Activated CD4-positive, alpha-beta T cell treated with anti-CD3 and anti-CD28 coated beads for 36 hours (primary cell): ENCODE results near the gene STX17. TPM values are rescaled to one million over a fixed set of nuclear protein-coding genes. Genes with fewer than 3 reads are reported as not detected.
"Not testable (repeated sequence)": the region's sequence is repeated elsewhere in the genome, so short reads cannot be mapped to it uniquely, and the experiment has no call there.

Experiments
- ATAC-seq: fragments of 200-7000 bp; cut with Tn5 transposase; one replicate; pipeline ENCODE4 v1.10.0; 2021; ENCODE audit warnings: mild to moderate bottlenecking, moderate library complexity
- CTCF ChIA-PET: fragments of 350-600 bp; sonication (Branson Sonifier 250); formaldehyde crosslinking; loops from one replicate; lab custom pipeline; 2021; ENCODE audit warnings: antibody characterized with exemption; lab: Charles Lee
- POLR2A ChIA-PET: fragments of 350-600 bp; sonication (Branson Sonifier 250); formaldehyde crosslinking; loops from one replicate; lab custom pipeline; 2021; ENCODE audit warnings: antibody characterized with exemption, inconsistent platforms; lab: Charles Lee
- DNase-seq: peaks from one replicate; pipeline ENCODE4 v3.0.0-alpha.2; 2020
- H3K27ac Mint-ChIP-seq: one replicate; pipeline ENCODE4 v1.8.0; 2021; ENCODE audit warnings: mixed read lengths
- H3K27me3 Mint-ChIP-seq: one replicate; pipeline ENCODE4 v1.8.0; 2021; ENCODE audit warnings: mixed read lengths
- H3K36me3 Mint-ChIP-seq: one replicate; pipeline ENCODE4 v1.8.0; 2021; ENCODE audit warnings: low read depth, mixed read lengths
- H3K4me1 Mint-ChIP-seq: one replicate; pipeline ENCODE4 v1.8.0; 2021; ENCODE audit warnings: mixed read lengths
- H3K4me3 Mint-ChIP-seq: one replicate; pipeline ENCODE4 v1.8.0; 2021; ENCODE audit warnings: mild to moderate bottlenecking, moderate library complexity, mixed read lengths
- H3K9me3 Mint-ChIP-seq: one replicate; pipeline ENCODE4 v1.8.0; 2021; ENCODE audit warnings: low read depth, mixed read lengths
- intact Hi-C, 2 experiments: fragments of 100-400 bp; cut with DNase I in 1 of 2; cut with micrococcal nuclease in 1 of 2; formaldehyde crosslinking; loops; one replicate each; pipeline versions ENCODE4 v1.14.2 to v1.15.1; 2022 to 2024; cut with DNase I, micrococcal nuclease
- total RNA-seq, 2 experiments: library from RNA; stranded (reverse); gene quantifications; one replicate each; pipeline ENCODE4 v1.2.3, GENCODE V29; 2021

The STX17 gene
- 10 to 100 TPM; 32.8 to 35.2 TPM for total RNA-seq

- Mint-ChIP-seq H3K9me3 (no peaks in the 10 kb centered on the region), H3K27ac (peak within 1 kb of the TSS; percentile 96), H3K27me3 (peaks cover 2% of the 10 kb centered on the region), H3K36me3 (peaks cover 2% of the 10 kb centered on the region), H3K4me1 (peaks cover 26% of the 10 kb centered on the region), H3K4me3 (peak within 1 kb of the TSS; percentile 97)
- ATAC-seq (peak; percentile 92), DNase-seq (peak; percentile 85)
- CTCF ChIA-PET: interaction anchor here (0.6 to 1.6 kb wide), 10 partner anchors 10 to 1856 kb away, joined by 3 to 7 read pairs (median 3); no protein-coding TSS in a partner anchor
- POLR2A ChIA-PET: interaction anchor here (0.8 to 1.1 kb wide), 2 partner anchors 82 to 188 kb away, joined by 3 to 5 read pairs; no protein-coding TSS in a partner anchor
- intact Hi-C loops: loop anchor here (1.0 to 10.0 kb wide), 12 partner anchors 49 to 1924 kb away; partner anchors contain the start of genes INVS (in 2 of the 2), ANP32B (in 1 of the 2), ERP44 (in 1 of the 2) and MRPL50 (in 1 of the 2)
These were observed at the start of gene STX17 for GRCh38 chr9:99906403-99907207. TSS of gene STX17 (plus strand) at chr9:99906654. CDS start at chr9:99915240, 8,586 bp downstream.

DNA sequence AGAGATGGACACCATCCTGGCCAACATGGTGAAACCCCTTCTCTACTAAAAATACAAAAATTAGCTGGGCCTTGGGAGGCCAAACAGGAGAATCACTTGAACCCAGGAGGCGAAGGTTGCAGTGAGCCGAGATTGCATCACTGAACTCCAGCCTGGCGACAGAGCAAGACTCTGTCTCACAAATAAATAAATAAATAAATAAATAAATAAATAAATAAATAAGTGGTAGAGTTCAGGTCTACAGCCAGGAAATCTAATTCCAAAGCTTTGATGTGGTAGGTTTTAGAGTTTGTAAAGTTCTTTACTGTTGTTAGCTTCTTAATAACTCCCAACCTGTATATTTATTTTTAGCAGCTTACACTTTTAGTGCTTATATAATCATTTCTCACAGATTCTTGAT is 48.9 kb upstream of the STX17 start:
- H3K4me1 Mint-ChIP-seq, H3K4me3 Mint-ChIP-seq, H3K27me3 Mint-ChIP-seq, H3K9me3 Mint-ChIP-seq, DNase-seq, intact Hi-C loops, H3K27ac Mint-ChIP-seq, ATAC-seq: not testable (repeated sequence)
- peaks cover 37% of the 10 kb centered on the region for H3K36me3 Mint-ChIP-seq
- POLR2A ChIA-PET: interaction anchor here (0.5 kb wide), 1 partner anchor 28 kb away, joined by 3 read pairs; no protein-coding TSS in a partner anchor
- CTCF ChIA-PET: interaction anchor here (0.8 to 0.9 kb wide), 2 partner anchors 16 to 391 kb away, joined by 3 to 4 read pairs; no protein-coding TSS in a partner anchor

DNA sequence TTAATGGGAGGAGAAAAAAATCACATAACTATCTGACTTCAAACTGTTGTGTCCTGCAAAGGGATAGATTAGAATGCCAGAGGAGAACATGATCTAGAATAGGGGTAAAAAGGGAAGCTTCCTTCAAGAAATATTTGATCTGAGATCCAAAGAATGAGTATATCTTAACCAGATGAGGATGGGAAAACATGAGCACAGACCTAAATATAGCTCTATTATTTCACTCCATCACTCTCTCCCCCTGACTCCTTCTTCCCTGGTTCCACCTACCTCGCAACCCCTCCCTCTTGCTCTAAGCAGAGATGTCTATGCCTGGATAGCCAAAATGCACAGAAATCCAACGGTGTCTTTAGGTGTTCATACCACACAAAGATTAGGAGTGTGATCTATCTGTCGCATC is 48.4 kb upstream of the STX17 start:
- Mint-ChIP-seq H3K4me3 (no peak overlapping the region), H3K27me3 (no peaks in the 10 kb centered on the region), H3K4me1 (no peaks in the 10 kb centered on the region), H3K27ac (peak overlapping the region; percentile 37), H3K36me3 (peaks cover 36% of the 10 kb centered on the region), H3K9me3 (no peaks in the 10 kb centered on the region)
- DNase-seq (no peak), ATAC-seq (no peak)
- ChIA-PET POLR2A (no interaction called here), CTCF (interaction anchor here (0.6 to 0.9 kb wide), 3 partner anchors 16 to 464 kb away, joined by 3 to 4 read pairs (median 3); no protein-coding TSS in a partner anchor)
- intact Hi-C loops: no loop called here

DNA sequence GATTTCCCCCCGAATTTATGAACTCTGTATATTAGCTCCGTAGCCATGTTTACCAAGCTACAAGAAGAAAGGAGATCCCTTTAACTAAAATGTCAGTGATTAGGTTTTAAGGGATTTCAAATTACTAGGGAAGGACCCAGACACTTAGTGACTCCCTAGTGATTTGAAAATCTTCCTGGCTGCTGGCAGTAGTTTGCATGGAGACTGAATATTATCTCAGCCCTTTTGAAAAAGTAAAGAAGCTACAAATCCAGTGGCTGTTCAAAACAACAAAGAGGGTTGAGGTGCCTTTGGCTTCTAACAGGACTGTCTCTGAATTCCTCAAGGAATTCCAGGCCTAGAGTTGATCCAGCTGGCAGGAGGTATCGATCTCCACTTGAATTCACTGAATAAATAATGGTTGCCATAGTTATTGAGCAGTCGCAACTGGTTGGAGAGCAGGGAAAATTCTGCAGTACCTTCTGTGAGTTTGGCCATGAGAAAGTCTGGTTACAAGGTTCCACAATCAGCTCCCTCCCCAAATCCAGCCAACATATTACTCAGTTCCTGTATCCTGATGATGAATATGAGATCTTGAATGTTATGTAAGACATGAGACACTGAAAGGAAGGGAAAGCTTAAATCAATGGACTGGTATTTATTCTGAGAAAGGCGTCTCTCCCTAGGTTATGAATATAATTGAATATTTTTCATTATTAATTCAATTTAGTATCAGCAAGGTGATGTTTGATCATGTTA is 47.0 kb upstream of the STX17 start:
- Mint-ChIP-seq H3K27ac (no peak overlapping the region), H3K36me3 (peaks cover 44% of the 10 kb centered on the region), H3K27me3 (no peaks in the 10 kb centered on the region), H3K4me1 (no peaks in the 10 kb centered on the region), H3K9me3 (no peaks in the 10 kb centered on the region), H3K4me3 (no peak overlapping the region)
- DNase-seq (no peak), ATAC-seq (no peak)
- intact Hi-C loops: no loop called here
- CTCF ChIA-PET: interaction anchor here (0.6 to 1.5 kb wide), 3 partner anchors 10 to 864 kb away, joined by 3 read pairs; no protein-coding TSS in a partner anchor
- POLR2A ChIA-PET: interaction anchor here (0.6 kb wide), 1 partner anchor 89 kb away, joined by 7 read pairs; no protein-coding TSS in a partner anchor

DNA sequence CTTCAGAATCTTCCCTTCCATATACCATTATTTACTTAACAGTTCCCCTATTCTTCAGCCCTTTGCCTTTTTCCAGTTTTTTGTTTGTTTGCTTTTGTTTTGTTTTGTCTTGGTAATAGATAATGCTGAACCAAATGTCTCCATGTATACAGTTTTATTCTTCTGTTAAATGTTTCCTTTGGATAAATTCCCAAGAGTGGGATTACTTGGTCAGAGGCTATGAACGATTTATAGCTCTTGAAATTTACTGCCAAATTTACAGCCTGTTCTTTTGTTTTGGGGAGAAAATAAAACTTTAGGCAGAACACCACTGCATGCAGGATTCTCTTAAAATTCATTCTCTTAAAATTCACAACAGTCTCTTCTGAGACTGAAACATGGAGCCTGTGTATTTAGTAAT is 46.2 kb upstream of the STX17 start:
- Mint-ChIP-seq H3K36me3 (peaks cover 42% of the 10 kb centered on the region), H3K9me3 (no peaks in the 10 kb centered on the region)
- POLR2A ChIA-PET: no interaction called here

DNA sequence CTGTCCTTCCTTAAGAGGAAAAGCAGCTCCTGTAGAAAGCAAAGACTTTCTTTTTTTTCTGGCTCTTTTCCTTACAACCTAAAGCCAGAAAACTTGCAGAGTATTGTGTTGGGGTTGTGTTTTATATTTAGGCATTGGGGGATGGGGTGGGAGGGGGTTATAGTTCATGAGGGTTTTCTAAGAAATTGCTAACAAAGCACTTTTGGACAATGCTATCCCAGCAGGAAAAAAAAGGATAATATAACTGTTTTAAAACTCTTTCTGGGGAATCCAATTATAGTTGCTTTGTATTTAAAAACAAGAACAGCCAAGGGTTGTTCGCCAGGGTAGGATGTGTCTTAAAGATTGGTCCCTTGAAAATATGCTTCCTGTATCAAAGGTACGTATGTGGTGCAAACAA is 42.5 kb upstream of the STX17 start:
- H3K36me3 Mint-ChIP-seq: peaks cover 18% of the 10 kb centered on the region
- H3K4me3 Mint-ChIP-seq: no peak overlapping the region
- intact Hi-C loops: no loop called here
- POLR2A ChIA-PET: no interaction called here
- no peaks in the 10 kb centered on the region for H3K9me3 Mint-ChIP-seq
- no peak overlapping the region for H3K27ac Mint-ChIP-seq
- H3K4me1 Mint-ChIP-seq: peaks cover 13% of the 10 kb centered on the region
- no peaks in the 10 kb centered on the region for H3K27me3 Mint-ChIP-seq
- ATAC-seq (no peak), DNase-seq (no peak)
- CTCF ChIA-PET: no interaction called here

More for the DNA sequence above, 46.2 kb upstream of the STX17 start:
- DNase-seq (no peak), ATAC-seq (no peak)
- Mint-ChIP-seq H3K27ac (no peak overlapping the region), H3K4me3 (no peak overlapping the region), H3K4me1 (no peaks in the 10 kb centered on the region), H3K27me3 (no peaks in the 10 kb centered on the region)
- CTCF ChIA-PET: interaction anchor here (1.5 kb wide), 1 partner anchor 11 kb away, joined by 3 read pairs; no protein-coding TSS in a partner anchor
- intact Hi-C loops: no loop called here

GRCh38 chr9:99866398-99866797 is 40.1 kb upstream of the STX17 start:
- Mint-ChIP-seq H3K4me1 (peaks cover 15% of the 10 kb centered on the region), H3K27me3 (no peaks in the 10 kb centered on the region), H3K9me3 (no peaks in the 10 kb centered on the region), H3K4me3 (no peak overlapping the region), H3K36me3 (peaks cover 15% of the 10 kb centered on the region), H3K27ac (no peak overlapping the region)
- ChIA-PET POLR2A (interaction anchor here (0.6 kb wide), 1 partner anchor 205 kb away, joined by 3 read pairs; no protein-coding TSS in a partner anchor), CTCF (interaction anchor here (1.1 kb wide), 1 partner anchor 11 kb away, joined by 7 read pairs; no protein-coding TSS in a partner anchor)
- DNase-seq (no peak), ATAC-seq (no peak)
- intact Hi-C loops: no loop called here

DNA sequence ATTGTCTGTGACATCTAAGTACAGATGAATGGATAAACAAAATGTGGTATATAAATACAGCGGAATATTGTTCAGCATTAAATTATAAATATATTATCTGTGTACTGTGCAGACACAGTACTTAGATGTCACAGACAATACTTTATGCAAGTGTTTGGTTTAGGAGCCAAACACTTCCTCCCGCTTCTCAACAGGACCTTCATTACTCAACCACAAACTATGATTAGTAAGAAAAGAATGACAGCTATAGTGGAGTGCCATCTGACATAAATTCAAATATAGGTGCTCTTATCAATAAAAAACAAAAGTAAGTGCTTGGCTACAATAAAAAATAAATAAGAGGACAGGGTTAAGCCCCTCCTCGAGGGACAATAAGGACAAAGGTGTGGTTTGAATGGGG is 38.9 kb upstream of the STX17 start:
- intact Hi-C loops: no loop called here
- POLR2A ChIA-PET: no interaction called here
- Mint-ChIP-seq H3K27ac (no peak overlapping the region), H3K27me3 (no peaks in the 10 kb centered on the region), H3K4me3 (no peak overlapping the region), H3K4me1 (peaks cover 15% of the 10 kb centered on the region), H3K36me3 (peaks cover 15% of the 10 kb centered on the region), H3K9me3 (no peaks in the 10 kb centered on the region)
- ATAC-seq (peak; percentile 34), DNase-seq (no peak)
- CTCF ChIA-PET: interaction anchor here (0.6 kb wide), 1 partner anchor 560 kb away, joined by 3 read pairs; no protein-coding TSS in a partner anchor

GRCh38 chr9:99867968-99868367 is 38.5 kb upstream of the STX17 start:
- POLR2A ChIA-PET: no interaction called here
- CTCF ChIA-PET: interaction anchor here (0.6 kb wide), 1 partner anchor 559 kb away, joined by 3 read pairs; no protein-coding TSS in a partner anchor
- Mint-ChIP-seq H3K4me3 (no peak overlapping the region), H3K27ac (no peak overlapping the region), H3K9me3 (no peaks in the 10 kb centered on the region), H3K36me3 (peaks cover 12% of the 10 kb centered on the region), H3K4me1 (peaks cover 15% of the 10 kb centered on the region), H3K27me3 (no peaks in the 10 kb centered on the region)
- ATAC-seq (peak; percentile 70), DNase-seq (peak; percentile 27)
- intact Hi-C loops: no loop called here

GRCh38 chr9:99868845-99869244 is 37.6 kb upstream of the STX17 start:
- peaks cover 4% of the 10 kb centered on the region for H3K36me3 Mint-ChIP-seq
- CTCF ChIA-PET: interaction anchor here (0.6 to 1.2 kb wide), 3 partner anchors 37 to 161 kb away, joined by 3 read pairs; no protein-coding TSS in a partner anchor

GRCh38 chr9:99870126-99870525 is 36.3 kb upstream of the STX17 start:
- CTCF ChIA-PET: interaction anchor here (1.1 kb wide), 1 partner anchor 33 kb away, joined by 3 read pairs; no protein-coding TSS in a partner anchor
- Mint-ChIP-seq H3K4me1 (peaks cover 28% of the 10 kb centered on the region), H3K27ac (no peak overlapping the region), H3K9me3 (no peaks in the 10 kb centered on the region), H3K36me3 (no peaks in the 10 kb centered on the region), H3K27me3 (peaks cover 2% of the 10 kb centered on the region), H3K4me3 (no peak overlapping the region)
- intact Hi-C loops: loop anchor here in 1 of 2 experiments (5.0 kb wide), 1 partner anchor 48 kb away; the partner anchor contains the start of gene NR4A3
- POLR2A ChIA-PET: no interaction called here
- DNase-seq (no peak), ATAC-seq (no peak)

More at GRCh38 chr9:99868845-99869244, 37.6 kb upstream of the STX17 start:
- no peak for DNase-seq
- Mint-ChIP-seq H3K9me3 (no peaks in the 10 kb centered on the region), H3K4me3 (no peak overlapping the region), H3K27ac (no peak overlapping the region), H3K4me1 (peaks cover 23% of the 10 kb centered on the region), H3K27me3 (no peaks in the 10 kb centered on the region)
- intact Hi-C loops: no loop called here
- ATAC-seq: peak; percentile 31
- POLR2A ChIA-PET: no interaction called here
